ENCODE measurements around the gene OVOL2.

DNA sequence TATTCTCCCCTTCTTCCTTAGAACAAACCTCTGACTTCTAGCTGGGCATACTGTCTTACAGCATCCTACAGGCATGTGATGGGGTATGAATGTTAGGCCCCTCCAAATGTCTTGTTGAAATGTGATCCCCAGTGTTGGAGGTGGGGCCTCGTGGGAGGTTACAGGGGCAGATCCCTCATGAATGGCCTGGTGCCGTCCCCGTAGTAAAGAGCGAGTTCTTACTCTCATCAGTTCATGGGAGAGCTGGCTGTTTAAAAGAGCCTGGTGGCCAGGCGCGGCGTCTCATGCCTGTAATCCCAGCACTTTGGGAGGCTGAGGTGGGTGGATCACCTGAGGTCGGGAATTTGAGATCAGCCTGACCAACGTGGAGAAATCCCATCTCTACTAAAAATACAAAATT, 15.5 kb downstream of the OVOL2 start:
- TF ChIP-seq, protein P1, sequence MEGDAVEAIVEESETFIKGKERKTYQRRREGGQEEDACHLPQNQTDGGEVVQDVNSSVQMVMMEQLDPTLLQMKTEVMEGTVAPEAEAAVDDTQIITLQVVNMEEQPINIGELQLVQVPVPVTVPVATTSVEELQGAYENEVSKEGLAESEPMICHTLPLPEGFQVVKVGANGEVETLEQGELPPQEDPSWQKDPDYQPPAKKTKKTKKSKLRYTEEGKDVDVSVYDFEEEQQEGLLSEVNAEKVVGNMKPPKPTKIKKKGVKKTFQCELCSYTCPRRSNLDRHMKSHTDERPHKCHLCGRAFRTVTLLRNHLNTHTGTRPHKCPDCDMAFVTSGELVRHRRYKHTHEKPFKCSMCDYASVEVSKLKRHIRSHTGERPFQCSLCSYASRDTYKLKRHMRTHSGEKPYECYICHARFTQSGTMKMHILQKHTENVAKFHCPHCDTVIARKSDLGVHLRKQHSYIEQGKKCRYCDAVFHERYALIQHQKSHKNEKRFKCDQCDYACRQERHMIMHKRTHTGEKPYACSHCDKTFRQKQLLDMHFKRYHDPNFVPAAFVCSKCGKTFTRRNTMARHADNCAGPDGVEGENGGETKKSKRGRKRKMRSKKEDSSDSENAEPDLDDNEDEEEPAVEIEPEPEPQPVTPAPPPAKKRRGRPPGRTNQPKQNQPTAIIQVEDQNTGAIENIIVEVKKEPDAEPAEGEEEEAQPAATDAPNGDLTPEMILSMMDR (conservative IDR thresholded peaks at IDR 0.05; ENCODE audit: low read depth, low read length), result no peak
- no peak for TF ChIP-seq EZH2 (IDR thresholded peaks at IDR 0.05; ENCODE audit: borderline replicate concordance, low read depth, low read length, poor library complexity, severe bottlenecking)
